ENCODE data around the gene TPST2. TPM values are rescaled to one million over a fixed set of nuclear protein-coding genes. Genes with fewer than 3 reads are reported as not detected.

TPST2 gene
- total and polyA plus RNA-seq, 2 experiments from 2014 or later, result 31.0 to 36.8 TPM

DNA sequence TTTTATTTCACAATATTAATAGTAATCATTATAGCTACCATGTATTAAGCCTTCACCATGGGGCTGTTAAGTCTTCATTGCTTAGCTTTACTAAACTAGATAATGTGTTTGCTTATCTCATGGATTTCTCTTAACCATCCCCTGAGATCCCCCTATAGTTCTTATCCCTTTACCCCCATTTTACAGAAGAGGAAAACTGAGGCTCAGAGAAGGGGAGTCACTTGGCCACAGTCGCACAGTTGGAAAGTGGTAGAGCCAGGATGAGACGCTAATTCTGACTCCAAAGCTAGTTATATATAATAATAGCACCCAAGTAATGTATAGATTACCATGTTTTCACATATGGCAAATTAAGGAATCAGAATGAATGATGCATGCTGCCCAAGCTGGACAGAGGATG, 67.9 kb downstream of the TPST2 start:
- Histone ChIP-seq H3K9me2 (replicated peaks; ENCODE audit: insufficient read depth) (no peaks in the 10 kb centered on the region), H3K79me2 (no peaks in the 10 kb centered on the region), H3K9me3 (ENCODE audit: low read depth) (no peaks in the 10 kb centered on the region), H3K27me3 (no peaks in the 10 kb centered on the region), H3K4me3 (no peak overlapping the region), H3K4me2 (no peak overlapping the region), H2AFZ (no peak overlapping the region), H3K27ac (no peak overlapping the region), H3K36me3 (replicated peaks; ENCODE audit: insufficient read depth, low read depth) (no peaks in the 10 kb centered on the region), H4K20me1 (ENCODE audit: insufficient read depth, poor library complexity, severe bottlenecking) (no peaks in the 10 kb centered on the region), H3K4me1 (ENCODE audit: insufficient read depth) (no peaks in the 10 kb centered on the region)
- TF ChIP-seq EZH2phosphoT487 (IDR thresholded peaks at IDR 0.05; ENCODE audit: low read depth, severe bottlenecking, unreplicated experiment) (no peak), EZH2 (IDR thresholded peaks at IDR 0.05; ENCODE audit: borderline replicate concordance) (no peak)
- TF ChIP-seq, protein P1, sequence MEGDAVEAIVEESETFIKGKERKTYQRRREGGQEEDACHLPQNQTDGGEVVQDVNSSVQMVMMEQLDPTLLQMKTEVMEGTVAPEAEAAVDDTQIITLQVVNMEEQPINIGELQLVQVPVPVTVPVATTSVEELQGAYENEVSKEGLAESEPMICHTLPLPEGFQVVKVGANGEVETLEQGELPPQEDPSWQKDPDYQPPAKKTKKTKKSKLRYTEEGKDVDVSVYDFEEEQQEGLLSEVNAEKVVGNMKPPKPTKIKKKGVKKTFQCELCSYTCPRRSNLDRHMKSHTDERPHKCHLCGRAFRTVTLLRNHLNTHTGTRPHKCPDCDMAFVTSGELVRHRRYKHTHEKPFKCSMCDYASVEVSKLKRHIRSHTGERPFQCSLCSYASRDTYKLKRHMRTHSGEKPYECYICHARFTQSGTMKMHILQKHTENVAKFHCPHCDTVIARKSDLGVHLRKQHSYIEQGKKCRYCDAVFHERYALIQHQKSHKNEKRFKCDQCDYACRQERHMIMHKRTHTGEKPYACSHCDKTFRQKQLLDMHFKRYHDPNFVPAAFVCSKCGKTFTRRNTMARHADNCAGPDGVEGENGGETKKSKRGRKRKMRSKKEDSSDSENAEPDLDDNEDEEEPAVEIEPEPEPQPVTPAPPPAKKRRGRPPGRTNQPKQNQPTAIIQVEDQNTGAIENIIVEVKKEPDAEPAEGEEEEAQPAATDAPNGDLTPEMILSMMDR (IDR thresholded peaks at IDR 0.05; ENCODE audit: poor library complexity), result no peak
- WGBS (ENCODE audit: low lambda C conversion rate, missing lambda C conversion rate), result 92% methylated on average over 2 of the region's 2 CpGs
- no peak for DNase-seq (ENCODE audit: low spot score)

DNA sequence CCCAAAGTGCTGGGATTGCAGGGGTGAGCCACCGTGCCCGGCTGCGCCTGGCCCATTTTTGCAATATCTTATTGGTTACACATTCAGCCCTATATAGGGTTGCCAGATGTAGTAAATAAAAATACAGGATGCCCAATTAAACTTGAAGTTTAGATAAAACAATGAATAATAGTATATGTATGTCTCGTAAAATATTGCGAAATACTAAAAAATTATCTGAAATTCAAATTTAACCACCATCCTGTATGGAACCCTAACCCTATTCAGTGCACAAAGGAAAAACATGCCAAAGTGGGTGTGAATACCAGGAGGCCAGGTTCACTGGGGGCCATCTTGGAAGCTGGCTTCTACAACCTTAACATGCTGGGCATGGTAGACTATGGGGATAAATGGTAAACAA, 72.5 kb downstream of the TPST2 start:
- Histone ChIP-seq H4K20me1 (ENCODE audit: insufficient read depth, poor library complexity, severe bottlenecking) (no peaks in the 10 kb centered on the region), H3K9me2 (replicated peaks; ENCODE audit: insufficient read depth) (no peaks in the 10 kb centered on the region), H3K36me3 (replicated peaks; ENCODE audit: insufficient read depth, low read depth) (no peaks in the 10 kb centered on the region), H3K4me3 (no peak overlapping the region), H3K27ac (no peak overlapping the region), H3K4me2 (no peak overlapping the region), H3K4me1 (ENCODE audit: insufficient read depth) (peaks cover 9% of the 10 kb centered on the region), H3K79me2 (peaks cover 11% of the 10 kb centered on the region), H2AFZ (no peak overlapping the region), H3K9me3 (ENCODE audit: low read depth) (no peaks in the 10 kb centered on the region), H3K27me3 (no peaks in the 10 kb centered on the region)
- 98% methylated on average over 5 of the region's 5 CpGs for WGBS (ENCODE audit: low lambda C conversion rate, missing lambda C conversion rate)
- DNase-seq (ENCODE audit: low spot score), result no peak
- no peak for TF ChIP-seq EZH2 (IDR thresholded peaks at IDR 0.05; ENCODE audit: borderline replicate concordance)

DNA sequence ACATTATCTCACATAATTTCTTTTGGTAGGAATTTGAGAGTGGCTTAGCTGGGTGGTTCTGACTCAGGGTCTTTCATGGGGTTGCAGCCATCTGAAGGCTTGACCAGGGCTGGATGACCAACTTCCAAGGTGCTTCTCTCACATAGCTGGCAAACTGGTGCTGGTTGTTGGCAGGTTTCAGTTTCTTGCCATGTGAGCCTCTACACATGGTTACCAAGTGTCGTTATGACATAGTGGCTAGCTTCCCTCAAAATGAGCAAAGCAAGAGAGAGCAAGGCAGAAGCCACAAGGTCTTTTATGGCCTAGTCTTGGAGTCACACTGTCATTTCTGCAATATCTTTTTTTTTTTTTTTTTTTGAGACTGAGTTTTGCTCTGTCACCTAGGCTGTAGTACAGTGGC, 73.4 kb downstream of the TPST2 start:
- Histone ChIP-seq H4K20me1 (ENCODE audit: insufficient read depth, poor library complexity, severe bottlenecking) (no peaks in the 10 kb centered on the region), H3K9me2 (replicated peaks; ENCODE audit: insufficient read depth) (no peaks in the 10 kb centered on the region), H3K79me2 (peaks cover 17% of the 10 kb centered on the region), H3K27me3 (no peaks in the 10 kb centered on the region), H3K4me3 (no peak overlapping the region), H3K27ac (no peak overlapping the region), H3K36me3 (replicated peaks; ENCODE audit: insufficient read depth, low read depth) (no peaks in the 10 kb centered on the region), H2AFZ (no peak overlapping the region), H3K4me2 (no peak overlapping the region), H3K4me1 (ENCODE audit: insufficient read depth) (peaks cover 9% of the 10 kb centered on the region), H3K9me3 (ENCODE audit: low read depth) (no peaks in the 10 kb centered on the region)
- no peak for DNase-seq (ENCODE audit: low spot score)
- 100% methylated on average over 1 of the region's 1 CpG for WGBS (ENCODE audit: low lambda C conversion rate, missing lambda C conversion rate)
- TF ChIP-seq, protein P1 (IDR thresholded peaks at IDR 0.05; ENCODE audit: poor library complexity), result no peak
- TF ChIP-seq EZH2 (IDR thresholded peaks at IDR 0.05; ENCODE audit: borderline replicate concordance), result no peak
- TF ChIP-seq EZH2phosphoT487 (IDR thresholded peaks at IDR 0.05; ENCODE audit: low read depth, severe bottlenecking, unreplicated experiment), result no peak

- TF ChIP-seq EZH2 (IDR thresholded peaks at IDR 0.05; ENCODE audit: borderline replicate concordance), result no peak
- TF ChIP-seq, protein P1 (IDR thresholded peaks at IDR 0.05; ENCODE audit: poor library complexity), result no peak
- no peak for TF ChIP-seq EZH2phosphoT487 (IDR thresholded peaks at IDR 0.05; ENCODE audit: low read depth, severe bottlenecking, unreplicated experiment)
These were observed 74.0 kb downstream of the TPST2 start for GRCh38 chr22:26515931-26516330.

More at GRCh38 chr22:26515931-26516330, 74.0 kb downstream of the TPST2 start:
- WGBS (ENCODE audit: low lambda C conversion rate, missing lambda C conversion rate), result 88% methylated on average over 3 of the region's 3 CpGs
- no peak overlapping the region for H3K27ac ChIP-seq
- H3K9me3 ChIP-seq (ENCODE audit: low read depth), result no peaks in the 10 kb centered on the region
- H3K27me3 ChIP-seq, result no peaks in the 10 kb centered on the region
- H2AFZ ChIP-seq, result no peak overlapping the region
- H3K36me3 ChIP-seq (replicated peaks; ENCODE audit: insufficient read depth, low read depth), result no peaks in the 10 kb centered on the region
- H4K20me1 ChIP-seq (ENCODE audit: insufficient read depth, poor library complexity, severe bottlenecking), result no peaks in the 10 kb centered on the region
- peaks cover 9% of the 10 kb centered on the region for H3K4me1 ChIP-seq (ENCODE audit: insufficient read depth)
- H3K79me2 ChIP-seq, result peaks cover 22% of the 10 kb centered on the region
- no peak overlapping the region for H3K4me3 ChIP-seq
- H3K4me2 ChIP-seq, result no peak overlapping the region
- DNase-seq (ENCODE audit: low spot score), result no peak
- H3K9me2 ChIP-seq (replicated peaks; ENCODE audit: insufficient read depth), result no peaks in the 10 kb centered on the region

Measured in hepatocyte (in vitro differentiated cells).